H1 (cell line): Measurements from ENCODE around the gene ISG15. TPM values are rescaled to one million over a fixed set of nuclear protein-coding genes. Genes with fewer than 3 reads are reported as not detected.

Experiments
- CEBPB ChIP-seq: IDR thresholded peaks from 2 replicates; pipeline ENCODE4 v1.6.1; 2012; ENCODE audit warnings: low read depth, low read length
- CHD1 ChIP-seq: IDR thresholded peaks from 2 replicates; pipeline ENCODE4 v1.6.1; 2012; ENCODE audit warnings: low read depth, low read length, improper control_type of control experiment
- CREB1 ChIP-seq: IDR thresholded peaks from 2 replicates; pipeline ENCODE4 v1.6.1; 2012; ENCODE audit warnings: inconsistent platforms
- GABPA ChIP-seq: IDR thresholded peaks from 2 replicates; pipeline ENCODE4 v1.6.1; 2011; ENCODE audit warnings: mild to moderate bottlenecking, low read length, moderate library complexity, borderline replicate concordance; ENCODE audit not compliant: insufficient read depth
- KDM4A ChIP-seq: IDR thresholded peaks from one replicate; pipeline ENCODE4 v1.7.1; 2012; ENCODE audit warnings: low read depth, mild to moderate bottlenecking, moderate library complexity, low read length, inconsistent platforms; ENCODE audit not compliant: severe bottlenecking
- KDM5A ChIP-seq: fragments of 200-600 bp; IDR thresholded peaks from 2 replicates; pipeline ENCODE4 v1.7.1; 2012; ENCODE audit warnings: mild to moderate bottlenecking, low read length, inconsistent platforms, mixed read lengths
- MAFK ChIP-seq: IDR thresholded peaks from 2 replicates; pipeline ENCODE4 v1.6.1; 2012; ENCODE audit warnings: low read depth, mild to moderate bottlenecking, improper control_type of control experiment, low read length
- POLR2AphosphoS5 ChIP-seq: IDR thresholded peaks from 2 replicates; pipeline ENCODE4 v1.6.1; 2011; ENCODE audit warnings: low read depth, low read length
- RAD21 ChIP-seq, 2 experiments: IDR thresholded peaks in 1 of 2; conservative IDR thresholded peaks in 1 of 2; 2 replicates each; pipeline ENCODE4 v1.6.1; 2011; ENCODE audit warnings: low read depth in 2 of 2, low read length in 2 of 2, improper control_type of control experiment in 1 of 2, inconsistent platforms in 1 of 2, mild to moderate bottlenecking in 1 of 2, moderate library complexity in 1 of 2
- RNF2 ChIP-seq: fragments of 200-900, 300-1000 bp; sonication (generic); IDR thresholded peaks from 2 replicates; pipeline ENCODE4 v1.7.1; 2016; ENCODE audit warnings: borderline replicate concordance, low read depth, mild to moderate bottlenecking, antibody characterized with exemption, low read length; ENCODE audit not compliant: poor library complexity, severe bottlenecking; ENCODE audit errors: missing control alignments
- RXRA ChIP-seq: IDR thresholded peaks from 2 replicates; pipeline ENCODE4 v1.6.1; 2011; ENCODE audit warnings: low read depth, mild to moderate bottlenecking, low read length, moderate library complexity; ENCODE audit not compliant: insufficient read depth
- SP1 ChIP-seq: IDR thresholded peaks from 2 replicates; pipeline ENCODE4 v1.6.1; 2011; ENCODE audit warnings: low read depth, low read length
- SP4 ChIP-seq: IDR thresholded peaks from 2 replicates; pipeline ENCODE4 v1.6.1; 2012; ENCODE audit warnings: low read length, inconsistent platforms
- SRF ChIP-seq: IDR thresholded peaks from 2 replicates; pipeline ENCODE4 v1.6.1; 2011; ENCODE audit warnings: mild to moderate bottlenecking, low read depth, low read length, moderate library complexity
- ZNF274 ChIP-seq: IDR thresholded peaks from 2 replicates; pipeline ENCODE4 v1.7.0; 2012; ENCODE audit warnings: low read length, borderline replicate concordance; ENCODE audit errors: extremely low read depth
- polyA plus RNA-seq, 7 experiments: library from polyadenylated mRNA; depleted of rRNA in 3 of 7; stranded (reverse) in 5 of 7; unstranded in 2 of 7; fragments of >200 nt in 5 of 7; fragments of 200-250 nt in 2 of 7; gene quantifications; 1 replicate in 5 of 7; 2 replicates in 1 of 7; 4 replicates in 1 of 7; pipeline versions ENCODE4 v1.2.1 to v1.2.3, GENCODE V29; 2011 to 2013; ENCODE audit warnings: missing spikeins in 2 of 7, mixed read lengths in 2 of 7
- total RNA-seq: library from RNA; stranded (reverse); fragmentation: NEBNext Ultra II Directional; extraction: Animal tissue kit (Norgen Biotek cat#: 25700); gene quantifications from 2 replicates; pipeline ENCODE4 v1.2.1, GENCODE V29; 2021

The ISG15 gene
- total and polyA plus RNA-seq, 2 of the 8 experiments (the other 6 are each of a cell fraction or from before 2014, with no cell fraction given): 29.3 to 121 TPM

- no peak for TF ChIP-seq SP4
- TF ChIP-seq SP1: no peak
- no peak for TF ChIP-seq CHD1
- no peak for TF ChIP-seq CREB1
- TF ChIP-seq ZNF274: no peak
- TF ChIP-seq POLR2AphosphoS5: no peak
- TF ChIP-seq RNF2: no peak
- TF ChIP-seq KDM4A: no peak
- peak; percentile 44 to 62; a peak in 3 of 4 replicates for TF ChIP-seq RAD21 (IDR thresholded peaks at IDR 0.05 in 1 of 2, conservative IDR thresholded peaks at IDR 0.05 in 1 of 2; ENCODE audit: low read depth in 2 of 2, low read length in 2 of 2)
- TF ChIP-seq SRF: no peak
- TF ChIP-seq CEBPB: no peak
- TF ChIP-seq KDM5A: no peak
- TF ChIP-seq MAFK: no peak
- peak; percentile 41; the same call in 1 of the 2 replicates for TF ChIP-seq GABPA
- TF ChIP-seq RXRA: no peak
Observed at GRCh38 chr1:1014799-1015681, 1.7 kb downstream of the ISG15 start (continued).
